ENCODE measurements around the gene BRPF3.

BRPF3 gene

GRCh38 chr6:36227379-36228228 is 31.1 kb downstream of the BRPF3 start:
- no peak for DNase-seq (ENCODE audit: low read depth in 1 of 2, low spot score in 1 of 2)

- DNase-seq (ENCODE audit: low read depth in 1 of 2, low spot score in 1 of 2): no peak
These were observed 32.7 kb downstream of the BRPF3 start for GRCh38 chr6:36229223-36229622.

GRCh38 chr6:36230371-36230770 is 33.8 kb downstream of the BRPF3 start:
- no peak for DNase-seq (ENCODE audit: low read depth in 1 of 2, low spot score in 1 of 2)

- DNase-seq (ENCODE audit: low read depth in 1 of 2, low spot score in 1 of 2): no peak
These were observed 35.6 kb downstream of the BRPF3 start for GRCh38 chr6:36232172-36232571.

GRCh38 chr6:36235309-36235708 is 38.8 kb downstream of the BRPF3 start:
- no peak for DNase-seq (ENCODE audit: low read depth in 1 of 2, low spot score in 1 of 2)

- no peak for DNase-seq (ENCODE audit: low read depth in 1 of 2, low spot score in 1 of 2)
These were observed 39.3 kb downstream of the BRPF3 start for GRCh38 chr6:36235862-36236261.

GRCh38 chr6:36239774-36240173 is 43.2 kb downstream of the BRPF3 start:
- no peak for DNase-seq (ENCODE audit: low read depth in 1 of 2, low spot score in 1 of 2)

GRCh38 chr6:36241728-36242127 is 45.2 kb downstream of the BRPF3 start:
- DNase-seq (ENCODE audit: low read depth in 1 of 2, low spot score in 1 of 2): peak in 1 of 2 donors; percentile 5

- DNase-seq (ENCODE audit: low read depth in 1 of 2, low spot score in 1 of 2): no peak
These were observed 45.6 kb downstream of the BRPF3 start for GRCh38 chr6:36242161-36242560.

GRCh38 chr6:36242626-36243025 is 46.1 kb downstream of the BRPF3 start:
- DNase-seq (ENCODE audit: low read depth in 1 of 2, low spot score in 1 of 2): no peak

GRCh38 chr6:36243562-36244212 is 47.1 kb downstream of the BRPF3 start:
- no peak for DNase-seq (ENCODE audit: low read depth in 1 of 2, low spot score in 1 of 2)

- no peak for DNase-seq (ENCODE audit: low read depth in 1 of 2, low spot score in 1 of 2)
These were observed 48.2 kb downstream of the BRPF3 start for GRCh38 chr6:36244641-36245280.

- no peak for DNase-seq (ENCODE audit: low read depth in 1 of 2, low spot score in 1 of 2)
These were observed 49.1 kb downstream of the BRPF3 start for GRCh38 chr6:36245572-36246061.

GRCh38 chr6:36246506-36247268 is 50.1 kb downstream of the BRPF3 start:
- DNase-seq (ENCODE audit: low read depth in 1 of 2, low spot score in 1 of 2): no peak

GRCh38 chr6:36247693-36248092 is 51.1 kb downstream of the BRPF3 start:
- no peak for DNase-seq (ENCODE audit: low read depth in 1 of 2, low spot score in 1 of 2)

GRCh38 chr6:36248980-36249379 is 52.4 kb downstream of the BRPF3 start:
- no peak for DNase-seq (ENCODE audit: low read depth in 1 of 2, low spot score in 1 of 2)

GRCh38 chr6:36249536-36249935 is 53.0 kb downstream of the BRPF3 start:
- DNase-seq (ENCODE audit: low read depth in 1 of 2, low spot score in 1 of 2): no peak

GRCh38 chr6:36252005-36252404 is 55.5 kb downstream of the BRPF3 start:
- no peak for DNase-seq (ENCODE audit: low read depth in 1 of 2, low spot score in 1 of 2)

GRCh38 chr6:36263390-36264000 is 67.0 kb downstream of the BRPF3 start:
- DNase-seq (ENCODE audit: low read depth in 1 of 2, low spot score in 1 of 2): no peak

- DNase-seq (ENCODE audit: low read depth in 1 of 2, low spot score in 1 of 2): no peak
These were observed 69.2 kb downstream of the BRPF3 start for GRCh38 chr6:36265744-36266143.
